Endothelial cell (in vitro differentiated cells): ENCODE results near the gene CNOT2. TPM values are rescaled to one million over a fixed set of nuclear protein-coding genes. Genes with fewer than 3 reads are reported as not detected.
A peak's percentile ranks its signal among the peaks of the same experiment; 100 is the strongest.

Experiments
- DNase-seq: peaks from one replicate; pipeline ENCODE4 v3.0.0; 2021; ENCODE audit warnings: low spot score
- H3K27ac Mint-ChIP-seq: one replicate; pipeline ENCODE4 v1.8.0; 2021; ENCODE audit warnings: mixed read lengths, inconsistent platforms; ENCODE audit not compliant: unreplicated experiment
- H3K27me3 Mint-ChIP-seq: one replicate; pipeline ENCODE4 v1.8.0; 2021; ENCODE audit warnings: mild to moderate bottlenecking, moderate library complexity, mixed read lengths, inconsistent platforms; ENCODE audit not compliant: unreplicated experiment
- H3K36me3 Mint-ChIP-seq: one replicate; pipeline ENCODE4 v1.8.0; 2021; ENCODE audit warnings: mild to moderate bottlenecking, low read depth, mixed read lengths, inconsistent platforms; ENCODE audit not compliant: unreplicated experiment
- H3K4me1 Mint-ChIP-seq: one replicate; pipeline ENCODE4 v1.8.0; 2021; ENCODE audit warnings: mild to moderate bottlenecking, mixed read lengths, inconsistent platforms; ENCODE audit not compliant: unreplicated experiment
- H3K4me3 Mint-ChIP-seq: one replicate; pipeline ENCODE4 v1.8.0; 2021; ENCODE audit warnings: mild to moderate bottlenecking, mixed read lengths, inconsistent platforms; ENCODE audit not compliant: unreplicated experiment
- H3K9me3 Mint-ChIP-seq: one replicate; pipeline ENCODE4 v1.8.0; 2021; ENCODE audit warnings: mixed read lengths, inconsistent platforms; ENCODE audit not compliant: unreplicated experiment
- total RNA-seq: library from RNA; stranded (reverse); fragmentation: NEBNext Ultra II Directional; extraction: Animal tissue kit (Norgen Biotek cat#: 25700); gene quantifications from one replicate; pipeline ENCODE4 v1.2.1, GENCODE V29; 2021; ENCODE audit not compliant: unreplicated experiment
- TF ChIP-seq, protein P1 (sequence below): fragments of 200-600 bp; sonication (generic); IDR thresholded peaks from one replicate; pipeline ENCODE4 v1.5.0; 2021; ENCODE audit warnings: antibody characterized with exemption; ENCODE audit not compliant: unreplicated experiment

The CNOT2 gene
- total RNA-seq, 1 donor from 2014 or later: 136 TPM

DNA sequence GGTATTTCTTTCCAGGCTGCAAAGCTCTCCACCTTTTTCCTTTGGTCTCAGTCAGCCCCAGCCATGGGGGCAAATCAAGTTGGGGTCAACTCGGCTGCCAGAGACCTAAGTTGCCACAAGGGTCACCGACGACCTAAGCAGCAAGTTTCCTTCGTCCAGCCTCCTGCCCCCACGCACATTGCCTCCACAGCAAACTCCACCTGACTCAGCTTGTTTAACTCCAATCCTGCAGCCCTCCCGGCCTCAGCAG lies 122.1 kb downstream of the CNOT2 start:
- peak overlapping the region; percentile 90 for H3K4me3 Mint-ChIP-seq
- H3K4me1 Mint-ChIP-seq: peaks cover 26% of the 10 kb centered on the region
- no peaks in the 10 kb centered on the region for H3K9me3 Mint-ChIP-seq
- no peak for DNase-seq
- peaks cover 9% of the 10 kb centered on the region for H3K27me3 Mint-ChIP-seq
- H3K27ac Mint-ChIP-seq: peak overlapping the region; percentile 25
- TF ChIP-seq, protein P1, sequence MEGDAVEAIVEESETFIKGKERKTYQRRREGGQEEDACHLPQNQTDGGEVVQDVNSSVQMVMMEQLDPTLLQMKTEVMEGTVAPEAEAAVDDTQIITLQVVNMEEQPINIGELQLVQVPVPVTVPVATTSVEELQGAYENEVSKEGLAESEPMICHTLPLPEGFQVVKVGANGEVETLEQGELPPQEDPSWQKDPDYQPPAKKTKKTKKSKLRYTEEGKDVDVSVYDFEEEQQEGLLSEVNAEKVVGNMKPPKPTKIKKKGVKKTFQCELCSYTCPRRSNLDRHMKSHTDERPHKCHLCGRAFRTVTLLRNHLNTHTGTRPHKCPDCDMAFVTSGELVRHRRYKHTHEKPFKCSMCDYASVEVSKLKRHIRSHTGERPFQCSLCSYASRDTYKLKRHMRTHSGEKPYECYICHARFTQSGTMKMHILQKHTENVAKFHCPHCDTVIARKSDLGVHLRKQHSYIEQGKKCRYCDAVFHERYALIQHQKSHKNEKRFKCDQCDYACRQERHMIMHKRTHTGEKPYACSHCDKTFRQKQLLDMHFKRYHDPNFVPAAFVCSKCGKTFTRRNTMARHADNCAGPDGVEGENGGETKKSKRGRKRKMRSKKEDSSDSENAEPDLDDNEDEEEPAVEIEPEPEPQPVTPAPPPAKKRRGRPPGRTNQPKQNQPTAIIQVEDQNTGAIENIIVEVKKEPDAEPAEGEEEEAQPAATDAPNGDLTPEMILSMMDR: no peak
- H3K36me3 Mint-ChIP-seq: peaks cover 4% of the 10 kb centered on the region

DNA sequence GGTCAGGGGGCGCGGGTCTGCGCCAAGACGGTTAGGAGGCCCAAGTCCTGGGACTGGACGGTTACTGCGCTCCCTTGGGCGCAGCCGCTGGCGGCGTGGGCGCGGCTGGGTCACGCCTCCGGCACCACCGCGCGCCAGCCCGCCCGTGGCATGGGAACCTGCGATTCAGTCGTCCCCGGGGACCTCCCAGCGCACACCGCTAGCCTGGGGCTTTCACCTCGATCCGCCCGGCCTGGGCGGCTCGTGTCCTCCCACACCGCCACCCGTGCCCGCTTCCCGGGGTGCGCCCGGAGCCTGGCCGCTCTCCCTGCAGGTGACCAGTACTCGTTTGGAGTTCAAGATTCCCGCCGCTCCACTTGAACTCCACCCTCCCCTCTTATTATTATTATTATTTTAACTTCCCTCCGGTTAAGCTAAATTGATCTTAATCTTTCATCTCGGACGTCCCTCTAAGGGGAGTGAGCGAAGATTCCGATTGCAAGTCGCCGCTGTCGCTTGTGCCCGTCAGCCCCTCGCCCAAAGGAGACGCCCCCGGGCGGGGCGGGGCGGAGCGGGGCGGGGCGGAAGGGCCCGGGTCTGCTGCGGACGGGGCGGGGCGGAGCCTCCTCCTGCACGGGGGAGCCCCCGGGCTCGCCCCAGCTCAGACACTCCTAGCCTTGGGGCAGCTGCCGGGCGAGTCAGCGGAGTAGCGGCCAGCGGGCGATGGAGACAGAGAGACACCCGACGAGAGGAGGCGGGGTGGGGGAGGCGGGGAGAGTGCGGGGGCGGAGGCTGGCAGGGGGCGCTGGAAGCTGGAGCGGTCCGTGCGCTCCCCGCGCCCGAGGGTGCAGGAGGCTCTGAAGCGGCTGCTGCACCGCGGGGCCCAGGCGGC lies 122.7 kb downstream of the CNOT2 start, which contains the start of gene KCNMB4:
Gene KCNMB4 (plus strand): TSS at position 643 of the 871 bp plus-strand sequence. CDS start 445 bp downstream, outside the sequence.
- Mint-ChIP-seq H3K4me3 (peak within 1 kb of the TSS; percentile 95), H3K27ac (peak within 1 kb of the TSS; percentile 52), H3K36me3 (peaks cover 4% of the 10 kb centered on the region), H3K4me1 (peaks cover 26% of the 10 kb centered on the region), H3K27me3 (peaks cover 9% of the 10 kb centered on the region), H3K9me3 (no peaks in the 10 kb centered on the region)
- DNase-seq: peak; percentile 84
- TF ChIP-seq, protein P1: no peak

DNA sequence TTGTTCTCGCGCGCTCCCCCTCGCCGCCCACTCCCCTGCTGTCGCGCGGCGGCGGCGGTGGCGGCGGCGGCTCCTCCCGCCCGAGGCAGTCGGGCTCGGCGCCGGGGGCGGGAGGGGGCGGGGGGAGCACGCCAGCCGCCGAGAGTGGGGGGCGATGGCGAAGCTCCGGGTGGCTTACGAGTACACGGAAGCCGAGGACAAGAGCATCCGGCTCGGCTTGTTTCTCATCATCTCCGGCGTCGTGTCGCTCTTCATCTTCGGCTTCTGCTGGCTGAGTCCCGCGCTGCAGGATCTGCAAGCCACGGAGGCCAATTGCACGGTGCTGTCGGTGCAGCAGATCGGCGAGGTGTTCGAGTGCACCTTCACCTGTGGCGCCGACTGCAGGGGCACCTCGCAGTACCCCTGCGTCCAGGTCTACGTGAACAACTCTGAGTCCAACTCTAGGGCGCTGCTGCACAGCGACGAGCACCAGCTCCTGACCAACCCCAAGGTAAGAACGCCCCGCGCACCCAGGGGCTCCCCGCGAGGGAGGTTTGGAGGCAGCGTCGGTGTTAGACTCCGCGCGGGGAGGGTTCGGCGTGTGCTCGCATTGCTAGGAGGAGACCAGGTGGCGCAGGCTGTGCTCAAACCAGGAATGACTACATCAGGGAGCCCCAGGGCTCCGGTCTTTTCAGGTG lies 123.5 kb downstream of the CNOT2 start:
- peak; percentile 49 for DNase-seq
- Mint-ChIP-seq H3K27me3 (peaks cover 9% of the 10 kb centered on the region), H3K36me3 (peaks cover 7% of the 10 kb centered on the region), H3K9me3 (no peaks in the 10 kb centered on the region), H3K4me1 (peaks cover 26% of the 10 kb centered on the region), H3K27ac (peak overlapping the region; percentile 52), H3K4me3 (peak overlapping the region; percentile 95)
- TF ChIP-seq, protein P1: no peak

DNA sequence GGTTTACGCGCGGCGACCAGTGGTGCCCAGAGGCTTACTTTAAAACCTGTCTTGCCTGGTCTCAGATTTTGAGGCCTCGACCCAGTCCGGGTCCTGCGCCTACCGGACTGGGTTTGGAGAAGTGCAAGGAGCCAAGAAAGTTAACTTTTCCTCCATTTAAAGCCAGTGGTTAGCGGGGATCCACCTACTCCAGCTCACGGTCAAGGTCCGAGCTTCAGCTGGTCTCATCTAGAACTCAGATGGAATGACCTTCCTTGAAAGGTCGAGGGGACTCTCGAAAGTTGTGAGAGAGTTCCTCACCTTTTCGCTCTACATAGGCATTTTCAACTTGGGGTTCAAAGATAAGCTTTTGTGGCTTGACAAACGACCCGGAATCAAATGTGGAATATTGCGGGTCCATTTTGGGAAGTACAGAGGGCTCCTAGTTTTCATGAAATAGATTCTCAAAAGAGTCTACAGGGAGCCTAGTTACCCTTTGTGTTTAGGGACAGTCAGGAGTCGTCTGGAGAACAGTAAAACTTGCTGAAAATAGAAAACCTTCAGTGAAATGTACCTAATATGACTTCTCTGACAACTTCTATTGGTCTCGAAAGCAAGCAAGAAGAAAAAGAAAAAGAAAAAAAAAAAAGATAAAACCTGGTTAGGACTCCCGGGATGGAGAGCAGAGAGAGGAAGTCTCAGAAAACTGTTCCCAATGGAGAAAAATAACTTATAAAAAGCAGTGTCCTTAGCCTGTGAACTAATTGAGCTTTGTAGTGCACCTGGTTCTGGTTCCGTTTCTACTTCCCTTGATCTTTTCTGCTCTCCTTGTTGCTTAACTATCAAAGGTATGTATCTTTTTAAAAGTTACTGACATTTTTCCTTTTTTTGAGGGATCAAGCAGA lies 124.3 kb downstream of the CNOT2 start:
- TF ChIP-seq, protein P1: no peak
- Mint-ChIP-seq H3K4me1 (peaks cover 26% of the 10 kb centered on the region), H3K4me3 (peak overlapping the region; percentile 95), H3K9me3 (no peaks in the 10 kb centered on the region), H3K27me3 (peaks cover 9% of the 10 kb centered on the region), H3K27ac (peak overlapping the region; percentile 48), H3K36me3 (peaks cover 13% of the 10 kb centered on the region)
- DNase-seq: no peak
